Adrenal gland (tissue), 12 donors: Measurements from ENCODE around the gene ZBTB40. TPM values are rescaled to one million over a fixed set of nuclear protein-coding genes. Genes with fewer than 3 reads are reported as not detected.

Experiments
- DNase-seq, 7 donors: peaks; one replicate each; pipeline ENCODE4 v3.0.0-alpha.2; 2019 to 2020
- H3K27ac ChIP-seq, 5 donors: fragments of 200-600 bp; sonication (generic) in 4 of 5; 1 replicate in 3 of 5; 2 replicates in 2 of 5; pipeline versions ENCODE4 v1.5.1 to v1.8.0; 2016 to 2020; ENCODE audit warnings: mild to moderate bottlenecking in 1 of 5
- H3K27me3 ChIP-seq: fragments of 200-600 bp; 2 replicates; pipeline ENCODE4 v1.8.0; 2021
- H3K36me3 ChIP-seq, 2 donors: fragments of 200-600 bp; replicated peaks in 1 of 2; 1 replicate in 1 of 2; 2 replicates in 1 of 2; pipeline versions ENCODE4 v1.5.1 to v1.8.0; 2018 to 2022
- H3K4me1 ChIP-seq, 2 donors: fragments of 200-600 bp; replicated peaks in 1 of 2; 1 replicate in 1 of 2; 2 replicates in 1 of 2; pipeline versions ENCODE4 v1.5.1 to v1.8.0; 2018 to 2021
- H3K4me3 ChIP-seq, 4 donors: fragments of 200-600 bp; sonication (generic) in 3 of 4; one replicate each; pipeline ENCODE4 v1.5.1; 2016 to 2018
- H3K9me3 ChIP-seq, 3 donors: fragments of 200-600 bp; sonication (generic) in 1 of 3; replicated peaks in 1 of 3; 1 replicate in 2 of 3; 2 replicates in 1 of 3; pipeline versions ENCODE4 v1.5.1 to v1.8.0; 2016 to 2021
- CTCF ChIP-seq, 6 experiments: fragments of 450-650 bp in 4 of 6; fragments of 200-600 bp in 2 of 6; sonication (generic) in 1 of 6; IDR thresholded peaks; 1 replicate in 5 of 6; 2 replicates in 1 of 6; pipeline versions ENCODE4 v1.5.1 to v1.8.0; 2016 to 2021; ENCODE audit warnings: antibody characterized with exemption in 6 of 6, mild to moderate bottlenecking in 2 of 6, moderate library complexity in 1 of 6
- POLR2A ChIP-seq, 2 donors: fragments of 450-650 bp; IDR thresholded peaks; one replicate each; pipeline ENCODE4 v1.6.1; 2017; ENCODE audit warnings: antibody characterized with exemption in 2 of 2, mild to moderate bottlenecking in 2 of 2, moderate library complexity in 1 of 2
- WGBS, 4 donors: extraction: QIAGEN DNeasy Blood & Tissue Kit in 2 of 4; methylation state at CpG; one replicate each; pipeline versions ENCODE4 v1.1.5 to v1.1.7; 2013 to 2017; 5-methylcytosine and 5-hydroxymethylcytosine counted together
- intact Hi-C, 2 donors: fragments of 100-400 bp; cut with DNase I; formaldehyde crosslinking; loops; one replicate each; pipeline versions ENCODE4 v1.14.1 to v1.15.0; 2022 to 2023
- polyA plus RNA-seq, 3 donors: library from polyadenylated mRNA; stranded (reverse); fragments of 200-250 nt in 2 of 3; fragments of 350-450 nt in 1 of 3; fragmentation: Illumina TruSeq in 1 of 3; extraction: RNeasy Lipid Tissue Mini Kit (QIAGEN cat#74804) in 1 of 3; gene quantifications; one replicate each; pipeline ENCODE4 v1.2.3, GENCODE V29; 2013 to 2014
- total RNA-seq, 9 donors: library from RNA; depleted of rRNA in 4 of 9; stranded (reverse); fragments of >200 nt in 4 of 9; fragments of 120-200 nt in 1 of 9; fragmentation: NEBNext Ultra II Directional in 1 of 9; extraction: Animal tissue kit (Norgen Biotek cat#: 25700) in 1 of 9; gene quantifications; one replicate each; pipeline versions ENCODE4 v1.1.0 to v1.2.4, GENCODE V29; 2013 to 2023
- donor health status: healthy with polysubstance abuse.
- donor health status: Bipolar disorder and iron deficiency.
- donor health status: DM: yes; HTN: yes; CAD: no.
- donor health status: DM: no; HTN: no; CAD: no.
- donor health status: DM: no; HTN: no; CAD: no.
- donor health status: DM: yes; HTN: yes; CAD: no.

ZBTB40 gene
- total and polyA plus RNA-seq, 12 donors: 17.1 to 45.7 (median 27.7) TPM

- DNase-seq: no peak
- Histone ChIP-seq H3K4me3 (no peak overlapping the region), H3K4me1 (peaks cover 0 to 2% of the 10 kb centered on the region in 2 donors), H3K9me3 (no peaks in the 10 kb centered on the region), H3K27me3 (no peaks in the 10 kb centered on the region), H3K36me3 (no peaks in the 10 kb centered on the region), H3K27ac (no peak overlapping the region)
- intact Hi-C loops: no loop called here
- TF ChIP-seq POLR2A (IDR thresholded peaks at IDR 0.05): no peak
- no peak for TF ChIP-seq CTCF (IDR thresholded peaks at IDR 0.05)
- WGBS, 4 donors: 44 to 50% (median 48%) methylated on average over 12 of the region's 12 CpGs
These were observed 96.3 kb downstream of the ZBTB40 start for GRCh38 chr1:22547818-22548462.

- Histone ChIP-seq H3K27me3 (no peaks in the 10 kb centered on the region), H3K27ac (no peak overlapping the region), H3K4me3 (no peak overlapping the region), H3K9me3 (no peaks in the 10 kb centered on the region), H3K36me3 (no peaks in the 10 kb centered on the region), H3K4me1 (peaks cover 0 to 10% of the 10 kb centered on the region in 2 donors)
- WGBS, 4 donors: 86 to 92% (median 87%) methylated on average over 2 to 11 of the region's 11 CpGs
- intact Hi-C loops: no loop called here
- no peak for DNase-seq
- TF ChIP-seq CTCF (IDR thresholded peaks at IDR 0.05): no peak
- no peak for TF ChIP-seq POLR2A (IDR thresholded peaks at IDR 0.05)
These were observed 98.4 kb downstream of the ZBTB40 start for GRCh38 chr1:22550021-22550420.

GRCh38 chr1:22551591-22551990 lies 99.9 kb downstream of the ZBTB40 start:
- H3K27me3 ChIP-seq: no peaks in the 10 kb centered on the region
- no peak overlapping the region for H3K27ac ChIP-seq
- H3K4me3 ChIP-seq: no peak overlapping the region
- DNase-seq: no peak
- intact Hi-C loops: no loop called here
- WGBS, 4 donors: 80 to 86% (median 83%) methylated on average over 15 to 17 of the region's 17 CpGs
- H3K4me1 ChIP-seq: peaks cover 0 to 15% of the 10 kb centered on the region in 2 donors
- no peaks in the 10 kb centered on the region for H3K36me3 ChIP-seq
- TF ChIP-seq CTCF (IDR thresholded peaks at IDR 0.05): no peak
- TF ChIP-seq POLR2A (IDR thresholded peaks at IDR 0.05): no peak
- no peaks in the 10 kb centered on the region for H3K9me3 ChIP-seq

GRCh38 chr1:22552021-22552420 lies 100.4 kb downstream of the ZBTB40 start:
- Histone ChIP-seq H3K36me3 (no peaks in the 10 kb centered on the region), H3K4me1 (peaks cover 0 to 19% of the 10 kb centered on the region in 2 donors), H3K27ac (no peak overlapping the region), H3K27me3 (no peaks in the 10 kb centered on the region), H3K9me3 (no peaks in the 10 kb centered on the region), H3K4me3 (no peak overlapping the region)
- WGBS, 4 donors: 70 to 78% (median 73%) methylated on average over 5 of the region's 5 CpGs
- intact Hi-C loops: no loop called here
- TF ChIP-seq POLR2A (IDR thresholded peaks at IDR 0.05): no peak
- TF ChIP-seq CTCF (IDR thresholded peaks at IDR 0.05): no peak
- no peak for DNase-seq
